IMR-90 (cell line): ENCODE results near the gene DNPH1. TPM values are rescaled to one million over a fixed set of nuclear protein-coding genes. Genes with fewer than 3 reads are reported as not detected.

Experiments
- ATAC-seq: fragments of 200-7000 bp; cut with Tn5 transposase; 2 replicates; pipeline ENCODE4 v1.9.1; 2020; ENCODE audit warnings: low read depth, mild to moderate bottlenecking, moderate library complexity
- BruUV-seq: library from RNA; stranded (reverse); fragments of 400-500 nt; replicated peaks from 2 replicates; lab custom pipeline; 2021; lab: Mats Ljungman, UMichigan
- CTCF ChIA-PET: fragments of 300-600 bp; formaldehyde crosslinking; extraction: SDS; loops from one replicate; lab custom pipeline; 2021; ENCODE audit warnings: antibody characterized with exemption; lab: Yijun Ruan, JAX
- POLR2A ChIA-PET: fragments of 300-600 bp; sonication (Branson Sonifier 250); formaldehyde crosslinking; loops from one replicate; lab custom pipeline; 2022; ENCODE audit warnings: antibody characterized with exemption; ENCODE audit not compliant: unreplicated experiment; lab: Charles Lee
- DNase-seq: peaks from one replicate; pipeline ENCODE4 v3.0.0; 2013
- H2AFZ ChIP-seq: replicated peaks from 2 replicates; pipeline ENCODE3; 2013; ENCODE audit warnings: low read length, mild to moderate bottlenecking; ENCODE audit not compliant: poor library complexity
- H2AK5ac ChIP-seq: 2 replicates; pipeline ENCODE4 v1.6.1; 2013; ENCODE audit warnings: low read depth, low read length, inconsistent platforms
- H2AK9ac ChIP-seq: replicated peaks from 2 replicates; pipeline ENCODE3; 2013; ENCODE audit warnings: mild to moderate bottlenecking, low read depth, low read length, moderate library complexity; ENCODE audit not compliant: poor library complexity
- H2BK120ac ChIP-seq: 2 replicates; pipeline ENCODE4 v1.6.1; 2013; ENCODE audit warnings: low read depth, low read length, inconsistent platforms
- H2BK15ac ChIP-seq: 3 replicates; pipeline ENCODE4 v1.6.1; 2013; ENCODE audit warnings: low read depth, low read length, inconsistent platforms
- H2BK20ac ChIP-seq: 2 replicates; pipeline ENCODE4 v1.6.1; 2013; ENCODE audit warnings: low read depth, mild to moderate bottlenecking, inconsistent platforms, low read length, moderate library complexity
- H2BK5ac ChIP-seq: 2 replicates; pipeline ENCODE4 v1.6.1; 2013; ENCODE audit warnings: mild to moderate bottlenecking, low read depth, low read length, inconsistent platforms; ENCODE audit not compliant: poor library complexity, severe bottlenecking
- H3K14ac ChIP-seq: replicated peaks from 2 replicates; pipeline ENCODE4 v1.6.1; 2013; ENCODE audit warnings: low read depth, low read length, inconsistent platforms
- H3K18ac ChIP-seq: 2 replicates; pipeline ENCODE4 v1.6.1; 2013; ENCODE audit warnings: low read depth, low read length, control low read depth
- H3K23ac ChIP-seq: 2 replicates; pipeline ENCODE4 v1.6.1; 2013; ENCODE audit warnings: low read depth, low read length, inconsistent platforms
- H3K27ac ChIP-seq: 2 replicates; pipeline ENCODE4 v1.5.1; 2013; ENCODE audit warnings: mild to moderate bottlenecking, control low read depth, low read length; ENCODE audit not compliant: insufficient read depth
- H3K27me3 ChIP-seq: 2 replicates; pipeline ENCODE4 v1.6.1; 2013; ENCODE audit warnings: low read length; ENCODE audit not compliant: control insufficient read depth, insufficient read depth
- H3K36me3 ChIP-seq: 2 replicates; pipeline ENCODE4 v1.6.1; 2013; ENCODE audit warnings: low read length, mixed read lengths; ENCODE audit not compliant: control insufficient read depth, insufficient read depth
- H3K4ac ChIP-seq: 2 replicates; pipeline ENCODE4 v1.6.1; 2013; ENCODE audit warnings: low read depth, low read length, inconsistent platforms
- H3K4me1 ChIP-seq: 2 replicates; pipeline ENCODE4 v1.6.1; 2013; ENCODE audit warnings: low read length, mixed read lengths; ENCODE audit not compliant: control insufficient read depth, insufficient read depth
- H3K4me2 ChIP-seq: 2 replicates; pipeline ENCODE4 v1.6.1; 2013; ENCODE audit warnings: low read depth, mild to moderate bottlenecking, control low read depth, low read length, moderate library complexity
- H3K4me3 ChIP-seq: 2 replicates; pipeline ENCODE4 v1.5.1; 2013; ENCODE audit warnings: low read depth, mild to moderate bottlenecking, control low read depth, low read length, moderate library complexity; ENCODE audit not compliant: insufficient read depth
- H3K56ac ChIP-seq: 2 replicates; pipeline ENCODE4 v1.6.1; 2013; ENCODE audit warnings: low read length, inconsistent platforms; ENCODE audit not compliant: insufficient read depth; ENCODE audit errors: extremely low read depth
- H3K79me1 ChIP-seq, 2 experiments: 2 replicates each; pipeline ENCODE4 v1.6.1; 2013; ENCODE audit warnings: low read length in 2 of 2, inconsistent platforms in 1 of 2, low read depth in 1 of 2
- H3K9ac ChIP-seq: 2 replicates; pipeline ENCODE4 v1.6.1; 2013; ENCODE audit warnings: low read depth, low read length, control low read depth
- H3K9me1 ChIP-seq: 2 replicates; pipeline ENCODE4 v1.6.1; 2013; ENCODE audit warnings: low read length, inconsistent platforms; ENCODE audit not compliant: insufficient read depth
- H3K9me3 ChIP-seq: 2 replicates; pipeline ENCODE4 v1.6.1; 2013; ENCODE audit warnings: low read length; ENCODE audit not compliant: control insufficient read depth, insufficient read depth
- H4K20me1 ChIP-seq: 2 replicates; pipeline ENCODE4 v1.6.1; 2013; ENCODE audit warnings: low read length, inconsistent platforms; ENCODE audit not compliant: insufficient read depth
- H4K5ac ChIP-seq: 2 replicates; pipeline ENCODE4 v1.6.1; 2013; ENCODE audit warnings: mild to moderate bottlenecking, low read depth, low read length, control low read depth
- H4K8ac ChIP-seq, 2 experiments: 2 replicates each; pipeline ENCODE4 v1.6.1; 2013; ENCODE audit warnings: low read depth in 2 of 2, low read length in 2 of 2, control low read depth in 1 of 2, inconsistent platforms in 1 of 2
- H4K91ac ChIP-seq: 2 replicates; pipeline ENCODE4 v1.6.1; 2013; ENCODE audit warnings: low read depth, low read length, inconsistent platforms; ENCODE audit not compliant: insufficient read depth
- MAFK ChIP-seq: IDR thresholded peaks from 2 replicates; pipeline ENCODE4 v1.6.1; 2012; ENCODE audit warnings: low read depth, low read length, improper control_type of control experiment
- POLR2A ChIP-seq: IDR thresholded peaks from 2 replicates; pipeline ENCODE4 v1.6.1; 2012; ENCODE audit warnings: mild to moderate bottlenecking, low read depth, low read length
- RAD21 ChIP-seq: IDR thresholded peaks from 2 replicates; pipeline ENCODE4 v1.6.1; 2012; ENCODE audit warnings: low read length, improper control_type of control experiment
- whole genome bisulfite sequencing, 2 experiments: methylation state at CpG; one replicate each; pipeline versions ENCODE4 v1.1.5 to v1.1.7; 2013; ENCODE audit warnings: missing lambda C conversion rate in 2 of 2; ENCODE audit not compliant: insufficient read length in 1 of 2; ENCODE audit errors: extremely low coverage in 2 of 2; 5-methylcytosine and 5-hydroxymethylcytosine counted together
- dilution Hi-C: fragments of 300-500 bp; cut with HindIII; formaldehyde crosslinking; loops from one replicate; pipeline ENCODE4 v1.14.3; 2018; ENCODE audit warnings: low sequenced_read_pairs; ENCODE audit not compliant: unreplicated experiment
- in situ Hi-C: fragments of 300-500 bp; cut with MboI; formaldehyde crosslinking; loops from 3 replicates; pipeline ENCODE4 v1.14.3; 2019; ENCODE audit warnings: low sequenced_read_pairs, inconsistent platforms, mixed read lengths
- intact Hi-C: fragments of 100-400 bp; cut with micrococcal nuclease; formaldehyde crosslinking; loops from 2 replicates; pipeline ENCODE4 v1.10.0; 2022
- polyA plus RNA-seq, 3 experiments: library from polyadenylated mRNA; depleted of rRNA; stranded (reverse); fragments of >200 nt; gene quantifications; 2 replicates each; pipeline ENCODE4 v1.2.3, GENCODE V29; 2012; ENCODE audit warnings: low replicate concordance in 1 of 3
- total RNA-seq: library from RNA; depleted of rRNA; stranded (reverse); fragments of >200 nt; gene quantifications from 2 replicates; pipeline ENCODE4 v1.2.3, GENCODE V29; 2012

The DNPH1 gene
- total and polyA plus RNA-seq, 2 of the 4 experiments (the other 2 are of a cell fraction), result 19.0 to 47.8 TPM

- H3K14ac ChIP-seq, result no peak overlapping the region
- no peak overlapping the region for H2BK120ac ChIP-seq
- intact Hi-C loops, result no loop called here
- no peak overlapping the region for H3K56ac ChIP-seq
- no TSS peak for BruUV-seq
- no peak overlapping the region for H3K9ac ChIP-seq
- DNase-seq, result no peak
- no peaks in the 10 kb centered on the region for H3K4me1 ChIP-seq
- no peak overlapping the region for H2BK20ac ChIP-seq
- no peak overlapping the region for H2BK5ac ChIP-seq
- no peaks in the 10 kb centered on the region for H3K79me1 ChIP-seq
- no peaks in the 10 kb centered on the region for H4K20me1 ChIP-seq
- CTCF ChIA-PET, result no interaction called here
- POLR2A ChIA-PET, result no interaction called here
- H3K4me2 ChIP-seq, result no peak overlapping the region
- H2BK15ac ChIP-seq, result no peak overlapping the region
- no peak overlapping the region for H2AK5ac ChIP-seq
- TF ChIP-seq MAFK (no peak), RAD21 (no peak), POLR2A (no peak)
- H3K27me3 ChIP-seq, result no peaks in the 10 kb centered on the region
- H4K5ac ChIP-seq, result no peak overlapping the region
- H4K8ac ChIP-seq, result no peak overlapping the region
- no peak overlapping the region for H2AK9ac ChIP-seq
- H3K9me3 ChIP-seq, result no peaks in the 10 kb centered on the region
- ATAC-seq, result no peak
- H3K9me1 ChIP-seq, result no peaks in the 10 kb centered on the region; the same call in 1 of the 2 replicates
- H3K36me3 ChIP-seq, result peaks cover 48% of the 10 kb centered on the region
- H3K23ac ChIP-seq, result no peak overlapping the region
- no peak overlapping the region for H2AFZ ChIP-seq
- no peak overlapping the region for H3K4ac ChIP-seq
- dilution Hi-C loops, result no loop called here
- no peak overlapping the region for H3K4me3 ChIP-seq
- in situ Hi-C loops, result no loop called here
- H3K18ac ChIP-seq, result no peak overlapping the region
- no CpG with 5 or more reads among the region's 6 CpGs for WGBS, 2 experiments
- no peak overlapping the region for H3K27ac ChIP-seq
- no peak overlapping the region for H4K91ac ChIP-seq
These were observed 28.7 kb downstream of the DNPH1 start for GRCh38 chr6:43200541-43200940.
